SK-N-SH (cell line): ENCODE measurements around the gene GTF3A.

Source experiments
- CTCF ChIP-seq: fragments of 200-600 bp; sonication (generic); IDR thresholded peaks from 2 replicates; pipeline ENCODE4 v1.6.1; 2017; ENCODE audit warnings: antibody characterized with exemption, mild to moderate bottlenecking, moderate library complexity
- EP300 ChIP-seq, 2 experiments: IDR thresholded peaks; 2 replicates each; pipeline versions ENCODE4 v1.4.0 to v1.6.1; 2012; ENCODE audit warnings: borderline replicate concordance in 1 of 2, low read depth in 1 of 2, low read length in 1 of 2
- EZH2phosphoT487 ChIP-seq: fragments of 200-600 bp; sonication (generic); IDR thresholded peaks from 2 replicates; pipeline ENCODE4 v1.6.1; 2017; ENCODE audit warnings: low read depth, mixed run types, mild to moderate bottlenecking, antibody characterized with exemption, moderate library complexity, borderline replicate concordance
- MAX ChIP-seq: IDR thresholded peaks from 2 replicates; pipeline ENCODE4 v1.4.0; 2012; ENCODE audit warnings: low read depth
- MXI1 ChIP-seq: IDR thresholded peaks from 2 replicates; pipeline ENCODE4 v1.6.1; 2012; ENCODE audit warnings: mild to moderate bottlenecking, low read depth, low read length, improper control_type of control experiment
- RAD21 ChIP-seq: IDR thresholded peaks from 2 replicates; pipeline ENCODE4 v1.6.1; 2012; ENCODE audit warnings: mild to moderate bottlenecking, low read length
- RCOR1 ChIP-seq: fragments of 150-350 bp; IDR thresholded peaks from 2 replicates; pipeline ENCODE4 v1.6.1; 2017; ENCODE audit warnings: antibody characterized with exemption, low read length
- RFX5 ChIP-seq: IDR thresholded peaks from 2 replicates; pipeline ENCODE4 v1.6.1; 2012; ENCODE audit warnings: mild to moderate bottlenecking, improper control_type of control experiment, low read length
- TAF1 ChIP-seq: IDR thresholded peaks from 2 replicates; pipeline ENCODE4 v1.6.1; 2012; ENCODE audit warnings: low read depth, mild to moderate bottlenecking, low read length, moderate library complexity, borderline replicate concordance
- TEAD4 ChIP-seq: IDR thresholded peaks from 2 replicates; pipeline ENCODE4 v1.4.0; 2012; ENCODE audit warnings: mild to moderate bottlenecking, borderline replicate concordance; ENCODE audit not compliant: insufficient read depth
- YY1 ChIP-seq: IDR thresholded peaks from 2 replicates; pipeline ENCODE4 v1.4.0; 2012; ENCODE audit warnings: low read depth, mild to moderate bottlenecking

- TF ChIP-seq RAD21 = no peak
- TF ChIP-seq RCOR1 = no peak
- no peak for TF ChIP-seq CTCF
- TF ChIP-seq TAF1 = no peak
- TF ChIP-seq YY1 = no peak
- TF ChIP-seq RFX5 = no peak
- TF ChIP-seq EZH2phosphoT487 = no peak
- no peak for TF ChIP-seq TEAD4
- TF ChIP-seq EP300 (IDR thresholded peaks at IDR 0.05; ENCODE audit: borderline replicate concordance in 1 of 2, low read depth in 1 of 2, low read length in 1 of 2) = no peak
- TF ChIP-seq MXI1 = no peak
- no peak for TF ChIP-seq MAX
Measured at GRCh38 chr13:27398360-27398759, 26.1 kb upstream of the GTF3A start.
